Lung (tissue), 12 donors: ENCODE results near the gene HLTF. TPM values are rescaled to one million over a fixed set of nuclear protein-coding genes. Genes with fewer than 3 reads are reported as not detected.
"Not testable (repeated sequence)": the region's sequence is repeated elsewhere in the genome, so short reads cannot be mapped to it uniquely, and the experiment has no call there.

Source experiments
- ATAC-seq: fragments of 200-7000 bp; cut with Tn5 transposase; one replicate; pipeline ENCODE4 v1.9.1; 2020; ENCODE audit warnings: moderate number of reproducible peaks; ENCODE audit not compliant: insufficient read depth, low FRiP score
- DNase-seq, 3 donors: peaks; one replicate each; pipeline ENCODE4 v3.0.0-alpha.2; 2013 to 2017
- H3K27ac ChIP-seq, 2 donors: one replicate each; pipeline ENCODE4 v1.5.1; 2013; ENCODE audit warnings: mild to moderate bottlenecking in 2 of 2, moderate library complexity in 2 of 2, control low read depth in 1 of 2, inconsistent platforms in 1 of 2, low read depth in 1 of 2, low read length in 1 of 2
- H3K27me3 ChIP-seq, 3 donors: one replicate each; pipeline ENCODE4 v1.5.1; 2013; ENCODE audit warnings: low read length in 2 of 3; ENCODE audit not compliant: control insufficient read depth in 3 of 3, insufficient read depth in 3 of 3
- H3K36me3 ChIP-seq, 4 donors: one replicate each; pipeline ENCODE4 v1.5.1; 2013; ENCODE audit warnings: low read length in 4 of 4, mild to moderate bottlenecking in 1 of 4, moderate library complexity in 1 of 4; ENCODE audit not compliant: control insufficient read depth in 4 of 4, insufficient read depth in 4 of 4
- H3K4me1 ChIP-seq, 5 donors: one replicate each; pipeline ENCODE4 v1.5.1; 2013; ENCODE audit warnings: low read length in 5 of 5, mild to moderate bottlenecking in 2 of 5, moderate library complexity in 1 of 5; ENCODE audit not compliant: control insufficient read depth in 5 of 5, insufficient read depth in 5 of 5
- H3K4me3 ChIP-seq: one replicate; pipeline ENCODE4 v1.5.1; 2013; ENCODE audit warnings: mild to moderate bottlenecking, control low read depth, moderate library complexity
- H3K9ac ChIP-seq, 2 donors: one replicate each; pipeline ENCODE4 v1.5.1; 2013; ENCODE audit warnings: low read length in 2 of 2, control low read depth in 1 of 2; ENCODE audit not compliant: insufficient read depth in 1 of 2
- H3K9me3 ChIP-seq, 4 donors: one replicate each; pipeline ENCODE4 v1.5.1; 2013; ENCODE audit warnings: low read length in 3 of 4, mild to moderate bottlenecking in 1 of 4, moderate library complexity in 1 of 4; ENCODE audit not compliant: control insufficient read depth in 4 of 4, insufficient read depth in 3 of 4
- CTCF ChIP-seq: IDR thresholded peaks from 2 replicates; pipeline ENCODE4 v1.5.1; 2012; ENCODE audit warnings: mild to moderate bottlenecking; ENCODE audit errors: control extremely low read depth, extremely low read depth
- WGBS, 2 donors: extraction: QIAGEN DNeasy Blood & Tissue Kit; methylation state at CpG; one replicate each; pipeline ENCODE4 v1.1.7; 2013; 5-methylcytosine and 5-hydroxymethylcytosine counted together
- polyA plus RNA-seq, 2 donors: library from polyadenylated mRNA; stranded (reverse); fragments of 200-250 nt; gene quantifications; one replicate each; pipeline ENCODE4 v1.2.1, GENCODE V29; 2013
- total RNA-seq, 2 donors: library from RNA; depleted of rRNA in 1 of 2; stranded (reverse); fragments of >200 nt in 1 of 2; gene quantifications; one replicate each; pipeline ENCODE4 v1.2.1, GENCODE V29; 2014 to 2021
- donor health status: control.
- donor health status: control.
- donor health status: Bipolar disorder and iron deficiency.
- donor health status: healthy.
- donor health status: DM: yes; HTN: yes; CAD: no.

Gene HLTF
- total and polyA plus RNA-seq, 4 donors, result 3.6 to 54.7 (median 12.6) TPM

- H3K4me3 ChIP-seq, result no peak overlapping the region
- WGBS, 2 donors, result 85 to 87% methylated on average over 1 of the region's 1 CpG
- ATAC-seq, result no peak
Measured at GRCh38 chr3:149114458-149114857, 28.1 kb upstream of the HLTF start.

GRCh38 chr3:149104484-149104883 lies 18.2 kb upstream of the HLTF start:
- ATAC-seq (no peak), DNase-seq (no peak)
- H3K9ac ChIP-seq, result no peak overlapping the region
- H3K27me3 ChIP-seq, result no peaks in the 10 kb centered on the region
- TF ChIP-seq CTCF, result no peak
- no peak overlapping the region for H3K27ac ChIP-seq
- WGBS, 2 donors, result 90 to 93% methylated on average over 3 of the region's 3 CpGs
- no peaks in the 10 kb centered on the region for H3K36me3 ChIP-seq
- no peak overlapping the region for H3K4me3 ChIP-seq
- peaks cover 0 to 4% (median 0%) of the 10 kb centered on the region in 4 donors for H3K9me3 ChIP-seq
- H3K4me1 ChIP-seq, result no peaks in the 10 kb centered on the region

More at GRCh38 chr3:149114458-149114857, 28.1 kb upstream of the HLTF start:
- TF ChIP-seq CTCF, result no peak
- no peak overlapping the region for H3K9ac ChIP-seq
- H3K27me3 ChIP-seq, result no peaks in the 10 kb centered on the region
- no peak for DNase-seq
- no peaks in the 10 kb centered on the region for H3K36me3 ChIP-seq
- H3K4me1 ChIP-seq, result no peaks in the 10 kb centered on the region
- H3K9me3 ChIP-seq, result no peaks in the 10 kb centered on the region
- no peak overlapping the region for H3K27ac ChIP-seq

- 79 to 84% methylated on average over 3 of the region's 3 CpGs for WGBS, 2 donors
- H3K9ac ChIP-seq, result no peak overlapping the region
- no peak overlapping the region for H3K4me3 ChIP-seq
- H3K9me3 ChIP-seq, result peaks cover 0 to 4% (median 0%) of the 10 kb centered on the region in 4 donors
- no peaks in the 10 kb centered on the region for H3K27me3 ChIP-seq
- no peaks in the 10 kb centered on the region for H3K4me1 ChIP-seq
- no peaks in the 10 kb centered on the region for H3K36me3 ChIP-seq
- TF ChIP-seq CTCF, result no peak
- ATAC-seq (no peak), DNase-seq (no peak)
- H3K27ac ChIP-seq, result no peak overlapping the region
Measured at GRCh38 chr3:149101641-149102040, 15.3 kb upstream of the HLTF start.

GRCh38 chr3:149101154-149101553 lies 14.8 kb upstream of the HLTF start:
- 96% methylated on average over 4 of the region's 4 CpGs for WGBS, 2 donors
- no peak overlapping the region for H3K4me3 ChIP-seq
- TF ChIP-seq CTCF, result no peak
- H3K36me3 ChIP-seq, result no peaks in the 10 kb centered on the region
- ATAC-seq (no peak), DNase-seq (no peak)
- no peak overlapping the region for H3K9ac ChIP-seq
- no peak overlapping the region for H3K27ac ChIP-seq
- H3K9me3 ChIP-seq, result peaks cover 0 to 4% (median 0%) of the 10 kb centered on the region in 4 donors
- H3K4me1 ChIP-seq, result no peaks in the 10 kb centered on the region
- no peaks in the 10 kb centered on the region for H3K27me3 ChIP-seq

GRCh38 chr3:149097987-149098386 lies 11.7 kb upstream of the HLTF start:
- not testable (repeated sequence) for H3K4me1 ChIP-seq, H3K9me3 ChIP-seq, H3K36me3 ChIP-seq, DNase-seq, H3K27ac ChIP-seq, H3K27me3 ChIP-seq, H3K9ac ChIP-seq, ATAC-seq, H3K4me3 ChIP-seq
- 94 to 97% methylated on average over 16 to 19 of the region's 19 CpGs for WGBS, 2 donors
